22Rv1 (cell line): ENCODE data around the gene SPATA13.

Source experiments
- ZFX ChIP-seq: fragments of 450-650 bp; IDR thresholded peaks from 2 replicates; pipeline ENCODE4 v1.6.1; 2017; ENCODE audit warnings: antibody characterized with exemption, borderline replicate concordance
- TF ChIP-seq, protein P1 (sequence below): fragments of 450-650 bp; IDR thresholded peaks from 2 replicates; pipeline ENCODE4 v1.5.1; 2017; ENCODE audit warnings: mild to moderate bottlenecking

DNA sequence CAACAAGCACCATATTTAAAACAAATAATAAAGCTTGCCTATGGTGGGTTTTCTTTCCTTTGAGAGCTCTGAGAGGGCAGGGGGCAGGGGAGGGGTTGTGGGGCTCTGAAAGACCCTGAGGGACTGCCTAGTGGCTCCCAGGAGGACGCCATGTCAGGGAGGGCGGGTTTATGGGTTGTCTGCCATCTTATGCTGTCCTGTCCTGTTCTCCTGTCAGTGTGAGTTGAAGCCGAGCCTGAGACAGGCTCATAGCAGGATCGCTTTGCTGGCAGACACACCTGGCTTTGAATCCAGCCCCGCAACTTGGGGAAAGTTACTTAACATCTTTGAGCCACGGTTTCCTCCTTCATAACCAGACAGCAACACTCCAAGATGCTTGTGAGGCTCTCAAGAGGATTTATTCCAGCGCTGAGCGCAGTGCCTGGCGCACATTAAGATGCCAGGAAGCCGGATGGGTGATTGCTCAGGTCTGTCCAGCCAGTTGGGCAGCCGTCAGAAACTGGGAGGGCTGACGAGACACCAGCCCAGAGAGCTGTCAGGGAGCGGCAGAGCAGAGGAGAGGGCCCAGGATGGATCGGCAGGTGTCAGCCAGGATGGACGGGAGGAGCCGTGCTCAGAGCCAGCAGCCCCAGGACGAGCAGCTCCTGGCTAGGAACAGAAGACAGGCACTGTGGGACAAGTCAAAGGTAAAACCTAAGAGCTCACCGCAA, 112.1 kb downstream of the SPATA13 start:
- TF ChIP-seq, protein P1, sequence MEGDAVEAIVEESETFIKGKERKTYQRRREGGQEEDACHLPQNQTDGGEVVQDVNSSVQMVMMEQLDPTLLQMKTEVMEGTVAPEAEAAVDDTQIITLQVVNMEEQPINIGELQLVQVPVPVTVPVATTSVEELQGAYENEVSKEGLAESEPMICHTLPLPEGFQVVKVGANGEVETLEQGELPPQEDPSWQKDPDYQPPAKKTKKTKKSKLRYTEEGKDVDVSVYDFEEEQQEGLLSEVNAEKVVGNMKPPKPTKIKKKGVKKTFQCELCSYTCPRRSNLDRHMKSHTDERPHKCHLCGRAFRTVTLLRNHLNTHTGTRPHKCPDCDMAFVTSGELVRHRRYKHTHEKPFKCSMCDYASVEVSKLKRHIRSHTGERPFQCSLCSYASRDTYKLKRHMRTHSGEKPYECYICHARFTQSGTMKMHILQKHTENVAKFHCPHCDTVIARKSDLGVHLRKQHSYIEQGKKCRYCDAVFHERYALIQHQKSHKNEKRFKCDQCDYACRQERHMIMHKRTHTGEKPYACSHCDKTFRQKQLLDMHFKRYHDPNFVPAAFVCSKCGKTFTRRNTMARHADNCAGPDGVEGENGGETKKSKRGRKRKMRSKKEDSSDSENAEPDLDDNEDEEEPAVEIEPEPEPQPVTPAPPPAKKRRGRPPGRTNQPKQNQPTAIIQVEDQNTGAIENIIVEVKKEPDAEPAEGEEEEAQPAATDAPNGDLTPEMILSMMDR, result no peak
- TF ChIP-seq ZFX, result no peak
